GM12878 (cell line): Measurements from ENCODE around the gene THADA. TPM values are rescaled to one million over a fixed set of nuclear protein-coding genes. Genes with fewer than 3 reads are reported as not detected.

Experiments
- ATAC-seq: fragments of 200-7000 bp; cut with Tn5 transposase; 3 replicates; pipeline ENCODE4 v1.9.1; 2020; ENCODE audit warnings: mild to moderate bottlenecking, moderate library complexity
- BruUV-seq: library from RNA; stranded (reverse); fragments of 400-500 nt; replicated peaks from 2 replicates; lab custom pipeline; 2021; lab: Mats Ljungman, UMichigan
- CTCF ChIA-PET: fragments of 300-600 bp; sonication (Branson Sonifier 250); formaldehyde crosslinking; extraction: SDS; loops from one replicate; lab custom pipeline; 2021; ENCODE audit warnings: inconsistent platforms; lab: Yijun Ruan, JAX
- POLR2A ChIA-PET: fragments of 350-600 bp; formaldehyde crosslinking; extraction: SDS; loops from one replicate; lab custom pipeline; 2021; ENCODE audit warnings: inconsistent platforms; lab: Charles Lee
- RAD21 ChIA-PET: fragments of 300-600 bp; sonication (Branson Sonifier 250); formaldehyde crosslinking; loops from one replicate; lab custom pipeline; 2023; ENCODE audit warnings: antibody characterized with exemption; ENCODE audit not compliant: unreplicated experiment; lab: Charles Lee
- SMC1A ChIA-PET: fragments of 300-600 bp; sonication (Branson Sonifier 250); formaldehyde crosslinking; loops from one replicate; lab custom pipeline; 2023; ENCODE audit not compliant: unreplicated experiment, uncharacterized antibody; lab: Charles Lee
- DNase-seq: peaks from one replicate; pipeline ENCODE4 v3.0.0-alpha.2; 2011; ENCODE audit warnings: low read depth, low spot score
- FAIRE-seq: peaks from 3 replicates; lab custom pipeline; 2011; peaks lifted over from hg19 to GRCh38; lab: Jason Lieb, UNC
- H2AFZ ChIP-seq: 2 replicates; pipeline ENCODE4 v1.6.0; 2011; ENCODE audit warnings: low read depth, low read length, control low read depth; ENCODE audit not compliant: control insufficient read depth
- H3K27ac ChIP-seq: 2 replicates; pipeline ENCODE4 v1.5.1; 2011; ENCODE audit warnings: control low read depth; ENCODE audit not compliant: control insufficient read depth, insufficient read depth
- H3K27me3 ChIP-seq, 2 experiments: replicated peaks in 1 of 2; 2 replicates each; pipeline versions ENCODE4 v1.6.0 to v1.6.1; 2011; ENCODE audit warnings: low read length in 1 of 2; ENCODE audit not compliant: control insufficient read depth in 2 of 2, insufficient read depth in 2 of 2
- H3K36me3 ChIP-seq, 2 experiments: 2 replicates each; pipeline ENCODE4 v1.5.1; 2011; ENCODE audit warnings: low read length in 1 of 2; ENCODE audit not compliant: control insufficient read depth in 2 of 2, insufficient read depth in 2 of 2
- H3K4me1 ChIP-seq: 2 replicates; pipeline ENCODE4 v1.6.1; 2011; ENCODE audit warnings: mild to moderate bottlenecking, low read length, moderate library complexity, mixed read lengths; ENCODE audit not compliant: control insufficient read depth, insufficient read depth
- H3K4me2 ChIP-seq: 2 replicates; pipeline ENCODE4 v1.6.0; 2011; ENCODE audit warnings: control low read depth; ENCODE audit not compliant: control insufficient read depth, insufficient read depth
- H3K4me3 ChIP-seq: fragments of 200-600 bp; sonication (generic); 2 replicates; pipeline ENCODE4 v1.5.1; 2016
- H3K79me2 ChIP-seq: 2 replicates; pipeline ENCODE4 v1.6.0; 2011; ENCODE audit warnings: low read length; ENCODE audit not compliant: control insufficient read depth, insufficient read depth
- H3K9ac ChIP-seq: 2 replicates; pipeline ENCODE4 v1.8.0; 2011; ENCODE audit warnings: low read length, control low read depth, mixed read lengths; ENCODE audit not compliant: control insufficient read depth, insufficient read depth
- H3K9me3 ChIP-seq: replicated peaks from 3 replicates; pipeline ENCODE4 v1.5.1; 2011; ENCODE audit warnings: mild to moderate bottlenecking, low read length; ENCODE audit not compliant: control insufficient read depth, insufficient read depth
- H4K20me1 ChIP-seq: 2 replicates; pipeline ENCODE4 v1.6.0; 2011; ENCODE audit not compliant: control insufficient read depth, insufficient read depth
- BACH1 ChIP-seq: fragments of 450-650 bp; IDR thresholded peaks from 2 replicates; pipeline ENCODE4 v1.6.1; 2017; ENCODE audit warnings: mild to moderate bottlenecking, borderline replicate concordance
- CEBPZ ChIP-seq: fragments of 150-350 bp; IDR thresholded peaks from 2 replicates; pipeline ENCODE4 v1.6.1; 2016; ENCODE audit warnings: low read depth, low read length
- CUX1 ChIP-seq: IDR thresholded peaks from 2 replicates; pipeline ENCODE4 v1.6.1; 2012; ENCODE audit warnings: improper control_type of control experiment, low read depth, low read length; ENCODE audit not compliant: insufficient replicate concordance
- FOXM1 ChIP-seq: IDR thresholded peaks from 2 replicates; pipeline ENCODE4 v1.6.1; 2012; ENCODE audit warnings: low read depth, mild to moderate bottlenecking, inconsistent platforms, low read length, moderate library complexity
- IRF5 ChIP-seq: fragments of 450-650 bp; IDR thresholded peaks from 2 replicates; pipeline ENCODE4 v1.6.1; 2017; ENCODE audit warnings: borderline replicate concordance
- JUNB ChIP-seq: IDR thresholded peaks from 2 replicates; pipeline ENCODE4 v1.6.1; 2016; ENCODE audit warnings: antibody characterized with exemption, mild to moderate bottlenecking
- MEF2B ChIP-seq: fragments of 450-650 bp; IDR thresholded peaks from 2 replicates; pipeline ENCODE4 v1.6.1; 2018; ENCODE audit warnings: mild to moderate bottlenecking, moderate library complexity; ENCODE audit not compliant: partially characterized antibody, poor library complexity, severe bottlenecking
- RAD51 ChIP-seq: fragments of 450-650 bp; IDR thresholded peaks from 2 replicates; pipeline ENCODE4 v1.6.1; 2016; ENCODE audit warnings: moderate library complexity, mild to moderate bottlenecking, inconsistent platforms
- ZNF274 ChIP-seq: IDR thresholded peaks from one replicate; pipeline ENCODE4 v1.8.0; 2011; ENCODE audit not compliant: insufficient read length, insufficient read depth
- ZNF687 ChIP-seq: fragments of 450-650 bp; IDR thresholded peaks from 2 replicates; pipeline ENCODE4 v1.6.1; 2017; ENCODE audit warnings: mild to moderate bottlenecking, moderate library complexity
- WGBS: methylation state at CpG from one replicate; pipeline ENCODE4 v1.1.6; 2016; ENCODE audit warnings: low lambda C conversion rate; ENCODE audit not compliant: insufficient replicate concordance, insufficient coverage; ENCODE audit errors: missing lambda C conversion rate; 5-methylcytosine and 5-hydroxymethylcytosine counted together
- in situ Hi-C: fragments of 300-500 bp; cut with MboI; formaldehyde crosslinking; loops from 9 replicates; pipeline ENCODE4 v1.14.3; 2018; ENCODE audit warnings: mixed read lengths
- intact Hi-C: fragments of 100-400 bp; cut with micrococcal nuclease; formaldehyde crosslinking; loops from one replicate; pipeline ENCODE4 v1.14.2; 2022; ENCODE audit not compliant: unreplicated experiment
- polyA plus RNA-seq, 11 experiments: library from polyadenylated mRNA; depleted of rRNA in 4 of 11; unstranded in 6 of 11; stranded (reverse) in 5 of 11; fragments of >200 nt; fragmentation: Nextera tagmentation in 4 of 11; fragmentation: Illumina TruSeq in 1 of 11; extraction: Ambion mirVana in 4 of 11; extraction: Trizol in 1 of 11; gene quantifications; 1 replicate in 1 of 11; 2 replicates in 10 of 11; pipeline versions ENCODE4 v1.2.1 to v1.2.3, GENCODE V29; 2011 to 2016; ENCODE audit warnings: inconsistent platforms in 2 of 11, missing spikeins in 2 of 11, low read depth in 1 of 11
- total RNA-seq, 4 experiments: library from RNA; depleted of rRNA in 3 of 4; stranded (reverse); fragments of >200 nt in 3 of 4; fragmentation: Illumina TruSeq in 1 of 4; extraction: Trizol in 1 of 4; gene quantifications; 2 replicates each; pipeline versions ENCODE4 v1.2.1 to v1.2.3, GENCODE V29; 2013 to 2021

Gene THADA
- total and polyA plus RNA-seq, 10 of the 15 experiments (the other 5 are each of a cell fraction or from before 2014, with no cell fraction given) = 14.6 to 33.2 (median 23.2) TPM

GRCh38 chr2:43183743-43184142 lies 412.1 kb downstream of the THADA start:
- no peak overlapping the region for H2AFZ ChIP-seq
- H3K9me3 ChIP-seq = no peaks in the 10 kb centered on the region
- no peak overlapping the region for H3K9ac ChIP-seq
- ChIA-PET RAD21 (no interaction called here), CTCF (no interaction called here), SMC1A (no interaction called here), POLR2A (no interaction called here)
- intact Hi-C loops (no loop called here), in situ Hi-C loops (no loop called here)
- no peak overlapping the region for H3K27ac ChIP-seq
- H3K4me3 ChIP-seq = no peak overlapping the region
- ATAC-seq = peak; percentile 50; the same call in 2 of the 3 replicates
- no peaks in the 10 kb centered on the region for H3K79me2 ChIP-seq
- no peaks in the 10 kb centered on the region for H3K27me3 ChIP-seq
- DNase-seq = no peak
- no peaks in the 10 kb centered on the region for H3K36me3 ChIP-seq
- no peak for FAIRE-seq
- no TSS peak for BruUV-seq
- no peak overlapping the region for H3K4me2 ChIP-seq
- H3K4me1 ChIP-seq = no peaks in the 10 kb centered on the region
- WGBS = 42% methylated on average over 5 of the region's 5 CpGs
- no peaks in the 10 kb centered on the region; the same call in 1 of the 2 replicates for H4K20me1 ChIP-seq
- TF ChIP-seq JUNB (no peak), ZNF687 (no peak), MEF2B (no peak), ZNF274 (no peak), RAD51 (no peak), FOXM1 (no peak), IRF5 (no peak), BACH1 (no peak), CUX1 (no peak), CEBPZ (no peak)
